ENCODE data around the gene BCAS1. TPM values are rescaled to one million over a fixed set of nuclear protein-coding genes. Genes with fewer than 3 reads are reported as not detected.

The BCAS1 gene
- total and polyA plus RNA-seq, 7 experiments from 2014 or later, result 0.05 to 0.16 (median 0.10) TPM; not detected in 4

- Mint-ChIP-seq H3K27me3 (no peaks in the 10 kb centered on the region), H3K27ac (no peak overlapping the region), H3K4me1 (peaks cover 0 to 56% (median 38%) of the 10 kb centered on the region in 7 donors), H3K9me3 (peaks cover 0 to 2% (median 0%) of the 10 kb centered on the region in 11 donors), H3K36me3 (peaks cover 0 to 7% (median 0%) of the 10 kb centered on the region in 5 donors), H3K4me3 (no peak overlapping the region)
- no peak for ATAC-seq
- H3K27ac ChIP-seq (ENCODE audit: low read depth, low read length), result no peak overlapping the region
- CTCF ChIA-PET, result no interaction called here
- H3K27me3 ChIP-seq (ENCODE audit: control insufficient read depth in 2 of 2, insufficient read depth in 2 of 2, low read length in 2 of 2), result no peaks in the 10 kb centered on the region
- H3K4me3 ChIP-seq (ENCODE audit: low read length), result no peak overlapping the region
- no peaks in the 10 kb centered on the region for H3K9me3 ChIP-seq (ENCODE audit: control insufficient read depth in 2 of 3, low read length in 3 of 3)
- no peak for DNase-seq
- intact Hi-C loops (cut with micrococcal nuclease), result no loop called here
- POLR2A ChIA-PET, result interaction anchor here (0.6 to 2.1 kb wide), 2 partner anchors 13 to 768 kb away, joined by 3 to 7 read pairs; no protein-coding TSS in a partner anchor
- peaks cover 13 to 18% of the 10 kb centered on the region in 2 donors for H3K4me1 ChIP-seq (ENCODE audit: control insufficient read depth in 2 of 2, insufficient read depth in 2 of 2, low read length in 2 of 2)
- no peaks in the 10 kb centered on the region for H3K36me3 ChIP-seq (ENCODE audit: control insufficient read depth in 2 of 3, insufficient read depth in 3 of 3, low read length in 3 of 3)
Observed at GRCh38 chr20:53901497-53902096, 168.8 kb downstream of the BCAS1 start.

GRCh38 chr20:53901064-53901463 is 169.3 kb downstream of the BCAS1 start:
- Mint-ChIP-seq H3K36me3 (peaks cover 0 to 7% (median 0%) of the 10 kb centered on the region in 5 donors), H3K4me1 (peaks cover 0 to 51% (median 38%) of the 10 kb centered on the region in 7 donors), H3K4me3 (no peak overlapping the region), H3K27ac (peak overlapping the region in 1 of 9 donors; percentile 62), H3K27me3 (no peaks in the 10 kb centered on the region), H3K9me3 (peaks cover 0 to 2% (median 0%) of the 10 kb centered on the region in 11 donors)
- Histone ChIP-seq H3K9me3 (ENCODE audit: control insufficient read depth in 2 of 3, low read length in 3 of 3) (no peaks in the 10 kb centered on the region), H3K4me1 (ENCODE audit: control insufficient read depth in 2 of 2, insufficient read depth in 2 of 2, low read length in 2 of 2) (peaks cover 13 to 18% of the 10 kb centered on the region in 2 donors), H3K4me3 (ENCODE audit: low read length) (no peak overlapping the region), H3K27me3 (ENCODE audit: control insufficient read depth in 2 of 2, insufficient read depth in 2 of 2, low read length in 2 of 2) (no peaks in the 10 kb centered on the region), H3K36me3 (ENCODE audit: control insufficient read depth in 2 of 3, insufficient read depth in 3 of 3, low read length in 3 of 3) (no peaks in the 10 kb centered on the region), H3K27ac (ENCODE audit: low read depth, low read length) (no peak overlapping the region)
- no peak for ATAC-seq
- intact Hi-C loops (cut with micrococcal nuclease), result no loop called here
- no peak for DNase-seq
- ChIA-PET POLR2A (interaction anchor here (2.1 kb wide), 1 partner anchor 14 kb away, joined by 7 read pairs; no protein-coding TSS in a partner anchor), CTCF (interaction anchor here (1.8 kb wide), 1 partner anchor 16 kb away, joined by 6 read pairs; no protein-coding TSS in a partner anchor)

- Mint-ChIP-seq H3K4me1 (peaks cover 0 to 45% (median 38%) of the 10 kb centered on the region in 7 donors), H3K27me3 (no peaks in the 10 kb centered on the region), H3K36me3 (peaks cover 0 to 7% (median 0%) of the 10 kb centered on the region in 5 donors), H3K9me3 (peaks cover 0 to 2% (median 0%) of the 10 kb centered on the region in 11 donors), H3K27ac (peak overlapping the region in 4 of 9 donors; percentile 39 to 92 (median 53)), H3K4me3 (no peak overlapping the region)
- intact Hi-C loops (cut with micrococcal nuclease), result no loop called here
- Histone ChIP-seq H3K9me3 (ENCODE audit: control insufficient read depth in 2 of 3, low read length in 3 of 3) (no peaks in the 10 kb centered on the region), H3K27me3 (ENCODE audit: control insufficient read depth in 2 of 2, insufficient read depth in 2 of 2, low read length in 2 of 2) (no peaks in the 10 kb centered on the region), H3K36me3 (ENCODE audit: control insufficient read depth in 2 of 3, insufficient read depth in 3 of 3, low read length in 3 of 3) (no peaks in the 10 kb centered on the region), H3K4me1 (ENCODE audit: control insufficient read depth in 2 of 2, insufficient read depth in 2 of 2, low read length in 2 of 2) (peaks cover 13 to 18% of the 10 kb centered on the region in 2 donors), H3K4me3 (ENCODE audit: low read length) (no peak overlapping the region), H3K27ac (ENCODE audit: low read depth, low read length) (no peak overlapping the region)
- ChIA-PET CTCF (interaction anchor here (1.2 to 2.4 kb wide), 4 partner anchors 14 to 28 kb away, joined by 3 to 12 read pairs (median 8); no protein-coding TSS in a partner anchor), POLR2A (interaction anchor here (1.3 to 3.2 kb wide), 3 partner anchors 14 to 35 kb away, joined by 4 to 23 read pairs (median 7); no protein-coding TSS in a partner anchor)
- no peak for ATAC-seq
- no peak for DNase-seq
Observed at GRCh38 chr20:53900380-53900999, 169.9 kb downstream of the BCAS1 start.

- H3K27me3 ChIP-seq (ENCODE audit: control insufficient read depth in 2 of 2, insufficient read depth in 2 of 2, low read length in 2 of 2), result no peaks in the 10 kb centered on the region
- H3K27ac Mint-ChIP-seq, result peak overlapping the region; percentile 61 to 92 (median 81)
- no peaks in the 10 kb centered on the region for H3K27me3 Mint-ChIP-seq
- peak overlapping the region in 7 of 10 donors; percentile 28 to 72 (median 44) for H3K4me3 Mint-ChIP-seq
- no peaks in the 10 kb centered on the region for H3K9me3 ChIP-seq (ENCODE audit: control insufficient read depth in 2 of 3, low read length in 3 of 3)
- H3K36me3 ChIP-seq (ENCODE audit: control insufficient read depth in 2 of 3, insufficient read depth in 3 of 3, low read length in 3 of 3), result no peaks in the 10 kb centered on the region
- H3K27ac ChIP-seq (ENCODE audit: low read depth, low read length), result peak overlapping the region; percentile 2
- peaks cover 0 to 51% (median 40%) of the 10 kb centered on the region in 7 donors for H3K4me1 Mint-ChIP-seq
- no peak overlapping the region for H3K4me3 ChIP-seq (ENCODE audit: low read length)
- CTCF ChIA-PET, result interaction anchor here (0.5 to 2.4 kb wide), 9 partner anchors 8 to 284 kb away, joined by 3 to 12 read pairs (median 4); no protein-coding TSS in a partner anchor
- POLR2A ChIA-PET, result interaction anchor here (0.8 to 3.2 kb wide), 10 partner anchors 14 to 334 kb away, joined by 3 to 23 read pairs (median 4); no protein-coding TSS in a partner anchor
- ATAC-seq, result peak; percentile 91
- H3K4me1 ChIP-seq (ENCODE audit: control insufficient read depth in 2 of 2, insufficient read depth in 2 of 2, low read length in 2 of 2), result peaks cover 13 to 18% of the 10 kb centered on the region in 2 donors
- H3K9me3 Mint-ChIP-seq, result no peaks in the 10 kb centered on the region
- intact Hi-C loops (cut with micrococcal nuclease), result loop anchor here (1.0 to 2.0 kb wide), 4 partner anchors 15 to 29 kb away; no protein-coding TSS in a partner anchor
- peak in 8 of 9 donors; percentile 66 to 78 (median 74) for DNase-seq
- H3K36me3 Mint-ChIP-seq, result peaks cover 0 to 3% (median 0%) of the 10 kb centered on the region in 5 donors
Observed at GRCh38 chr20:53899351-53900167, 170.8 kb downstream of the BCAS1 start.

GRCh38 chr20:53898556-53898931 is 171.8 kb downstream of the BCAS1 start:
- H3K4me1 ChIP-seq (ENCODE audit: control insufficient read depth in 2 of 2, insufficient read depth in 2 of 2, low read length in 2 of 2), result peaks cover 13 to 18% of the 10 kb centered on the region in 2 donors

More at GRCh38 chr20:53898556-53898931, 171.8 kb downstream of the BCAS1 start:
- peak overlapping the region in 1 of 10 donors; percentile 44 for H3K4me3 Mint-ChIP-seq
- peaks cover under 1 to 52% (median 39%) of the 10 kb centered on the region in 7 donors for H3K4me1 Mint-ChIP-seq
- intact Hi-C loops (cut with micrococcal nuclease), result loop anchor here in 1 of 2 donors (2.0 kb wide), 1 partner anchor 14 kb away; no protein-coding TSS in a partner anchor
- DNase-seq (no peak), ATAC-seq (no peak)
- ChIA-PET POLR2A (interaction anchor here (0.6 to 3.2 kb wide), 5 partner anchors 14 to 333 kb away, joined by 3 to 23 read pairs (median 4); no protein-coding TSS in a partner anchor), CTCF (interaction anchor here (0.7 to 2.4 kb wide), 5 partner anchors 9 to 321 kb away, joined by 3 to 11 read pairs (median 3); no protein-coding TSS in a partner anchor)
- Histone ChIP-seq H3K9me3 (ENCODE audit: control insufficient read depth in 2 of 3, low read length in 3 of 3) (no peaks in the 10 kb centered on the region), H3K4me3 (ENCODE audit: low read length) (no peak overlapping the region), H3K27me3 (ENCODE audit: control insufficient read depth in 2 of 2, insufficient read depth in 2 of 2, low read length in 2 of 2) (no peaks in the 10 kb centered on the region), H3K27ac (ENCODE audit: low read depth, low read length) (no peak overlapping the region), H3K36me3 (ENCODE audit: control insufficient read depth in 2 of 3, insufficient read depth in 3 of 3, low read length in 3 of 3) (no peaks in the 10 kb centered on the region)
- H3K9me3 Mint-ChIP-seq, result no peaks in the 10 kb centered on the region
- peak overlapping the region; percentile 20 to 92 (median 74) for H3K27ac Mint-ChIP-seq
- peaks cover 0 to 3% (median 0%) of the 10 kb centered on the region in 5 donors for H3K36me3 Mint-ChIP-seq
- no peaks in the 10 kb centered on the region for H3K27me3 Mint-ChIP-seq

Measured in naive thymus-derived CD4-positive, alpha-beta T cell (primary cell).